HepG2 (cell line): Measurements from ENCODE around the gene RER1. TPM values are rescaled to one million over a fixed set of nuclear protein-coding genes. Genes with fewer than 3 reads are reported as not detected.

ENCODE experiments used
- HNRNPUL1 ChIP-seq: fragments of 200-400 bp; formaldehyde crosslinking; IDR thresholded peaks from 2 replicates; pipeline ENCODE4 v1.6.1; 2017; ENCODE audit warnings: low read depth, mild to moderate bottlenecking, low read length, moderate library complexity
- JUND ChIP-seq: sonication (generic); formaldehyde crosslinking; IDR thresholded peaks from 2 replicates; pipeline ENCODE4 v1.8.0; 2022; ENCODE audit warnings: mild to moderate bottlenecking, missing genetic modification reagents
- PHF5A ChIP-seq: IDR thresholded peaks from one replicate; pipeline ENCODE4 v1.6.1; 2018; ENCODE audit warnings: low read depth, missing genetic modification reagents; ENCODE audit not compliant: unreplicated experiment
- PRMT3 ChIP-seq: sonication (generic); formaldehyde crosslinking; IDR thresholded peaks from 2 replicates; pipeline ENCODE4 v1.8.1; 2022; ENCODE audit warnings: low read depth, mild to moderate bottlenecking, moderate library complexity, missing genetic modification reagents, borderline replicate concordance
- RARA ChIP-seq: IDR thresholded peaks from 2 replicates; pipeline ENCODE4 v1.6.1; 2016; ENCODE audit warnings: missing genetic modification reagents, missing compliant biosample characterization
- SIN3A ChIP-seq: IDR thresholded peaks from 2 replicates; pipeline ENCODE4 v1.6.1; 2011; ENCODE audit warnings: low read depth, mild to moderate bottlenecking, control low read depth, low read length, borderline replicate concordance
- U2AF2 ChIP-seq: fragments of 200-400 bp; formaldehyde crosslinking; IDR thresholded peaks from 2 replicates; pipeline ENCODE4 v1.6.1; 2017; ENCODE audit warnings: low read depth, mild to moderate bottlenecking, low read length
- ZBTB26 ChIP-seq: IDR thresholded peaks from 2 replicates; pipeline ENCODE4 v1.6.1; 2016; ENCODE audit warnings: missing compliant biosample characterization, missing genetic modification reagents, borderline replicate concordance
- ZBTB43 ChIP-seq: sonication (generic); formaldehyde crosslinking; conservative IDR thresholded peaks from 2 replicates; pipeline ENCODE4 v1.4.0; 2020; ENCODE audit warnings: missing genetic modification reagents
- ZBTB7B ChIP-seq: sonication (generic); formaldehyde crosslinking; IDR thresholded peaks from 2 replicates; pipeline ENCODE4 v1.4.0; 2020; ENCODE audit warnings: missing genetic modification reagents
- ZFP36L2 ChIP-seq: sonication (generic); formaldehyde crosslinking; IDR thresholded peaks from 2 replicates; pipeline ENCODE4 v1.4.0; 2020; ENCODE audit warnings: missing genetic modification reagents
- ZHX1 ChIP-seq: sonication (generic); formaldehyde crosslinking; IDR thresholded peaks from 2 replicates; pipeline ENCODE4 v1.8.1; 2022; ENCODE audit warnings: low read depth, mild to moderate bottlenecking, missing genetic modification reagents
- ZNF709 ChIP-seq: sonication (generic); formaldehyde crosslinking; IDR thresholded peaks from 2 replicates; pipeline ENCODE4 v1.5.0; 2020; ENCODE audit warnings: mild to moderate bottlenecking, missing genetic modification reagents
- ZNF749 ChIP-seq: sonication (generic); formaldehyde crosslinking; IDR thresholded peaks from 2 replicates; pipeline ENCODE4 v1.8.0; 2022; ENCODE audit warnings: mild to moderate bottlenecking, missing genetic modification reagents, moderate library complexity, borderline replicate concordance
- ZNF790 ChIP-seq: sonication (generic); formaldehyde crosslinking; IDR thresholded peaks from 2 replicates; pipeline ENCODE4 v1.8.0; 2022; ENCODE audit warnings: missing genetic modification reagents, mild to moderate bottlenecking, borderline replicate concordance
- ZNF850 ChIP-seq: sonication (generic); formaldehyde crosslinking; conservative IDR thresholded peaks from 2 replicates; pipeline ENCODE4 v1.9.0; 2021; ENCODE audit warnings: mild to moderate bottlenecking, missing genetic modification reagents
- ZXDC ChIP-seq: sonication (generic); formaldehyde crosslinking; IDR thresholded peaks from 2 replicates; pipeline ENCODE4 v1.5.0; 2020; ENCODE audit warnings: mild to moderate bottlenecking, missing genetic modification reagents
- polyA plus RNA-seq, 8 experiments: library from polyadenylated mRNA; depleted of rRNA in 3 of 8; stranded (reverse) in 7 of 8; unstranded in 1 of 8; fragments of >200 nt; fragmentation: Illumina TruSeq in 4 of 8; extraction: Trizol in 4 of 8; gene quantifications; 2 replicates each; pipeline versions ENCODE4 v1.2.1 to v1.2.3, GENCODE V29; 2011 to 2016; ENCODE audit warnings: low read depth in 4 of 8, missing spikeins in 1 of 8, mixed read lengths in 1 of 8; ENCODE audit not compliant: insufficient read depth in 1 of 8
- total RNA-seq, 5 experiments: library from RNA; depleted of rRNA; stranded (reverse); fragments of >200 nt; fragmentation: Illumina TruSeq; extraction: Trizol; gene quantifications; 2 replicates each; pipeline ENCODE4 v1.2.3, GENCODE V29; 2016; ENCODE audit warnings: low read depth in 1 of 5
- TF ChIP-seq, protein P1 (sequence below): sonication (generic); formaldehyde crosslinking; conservative IDR thresholded peaks from 2 replicates; pipeline ENCODE4 v1.8.0; 2022; ENCODE audit warnings: low read depth, missing genetic modification reagents

Gene RER1
- total and polyA plus RNA-seq, 2 of the 13 experiments (the other 11 are each of a cell fraction or from before 2014, with no cell fraction given) = 128 to 164 TPM

DNA sequence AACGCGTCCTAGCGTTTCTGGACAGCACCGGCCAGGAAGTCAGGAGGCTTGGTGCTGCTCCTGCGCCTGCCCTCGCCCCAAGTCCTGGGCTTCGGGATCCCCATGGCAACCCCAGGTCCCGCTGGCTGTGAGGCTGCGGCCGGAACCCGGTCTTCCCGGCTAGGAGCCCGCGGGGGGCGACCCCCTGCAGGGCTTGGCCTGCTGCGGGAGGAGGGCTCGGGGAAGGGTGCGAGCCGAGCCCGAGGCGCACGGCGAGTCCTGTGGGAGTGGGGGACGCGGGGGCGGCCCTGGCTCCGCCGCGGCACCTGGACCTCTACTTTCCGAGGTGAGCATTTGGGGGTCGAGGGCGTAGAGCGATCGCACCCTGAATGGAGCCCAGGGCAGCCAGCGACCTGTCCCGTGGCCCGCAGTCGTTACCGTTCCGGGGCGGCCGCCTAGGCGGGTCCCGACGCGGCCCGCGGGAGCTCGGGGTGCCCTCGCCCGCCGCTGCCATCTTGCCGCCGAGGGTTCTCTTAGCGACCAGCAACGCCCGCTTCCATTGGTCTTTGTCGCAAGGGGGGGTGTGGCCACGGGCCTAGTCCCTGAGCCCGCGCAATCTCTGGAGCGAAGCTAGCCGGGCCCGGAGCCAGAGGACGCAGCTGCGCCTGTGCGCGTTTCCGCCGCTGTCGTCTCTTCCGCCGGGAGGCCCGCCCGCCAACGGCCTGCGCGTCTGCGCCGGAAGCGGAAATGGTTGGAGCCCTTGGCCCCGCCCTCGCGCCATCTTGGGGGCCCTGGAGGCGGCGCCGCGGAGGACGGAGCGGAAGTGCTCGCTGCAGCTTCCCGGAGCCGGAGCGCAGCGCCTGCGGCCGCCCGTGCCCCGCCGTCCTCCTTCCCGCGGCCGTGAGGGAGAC lies at the start of gene RER1, which contains the start of gene MORN1 (continued):
- TF ChIP-seq ZXDC (no peak), ZFP36L2 (no peak), ZBTB7B (CRISPR knock-in tag) (no peak), SIN3A (peak; percentile 89; the same call in 1 of the 2 replicates), ZNF709 (peak; percentile 80; the same call in 1 of the 2 replicates), JUND (no peak), ZBTB26 (no peak; the same call in 1 of the 2 replicates), PRMT3 (CRISPR knock-in tag) (no peak), ZHX1 (CRISPR knock-in tag) (peak; percentile 59; the same call in 1 of the 2 replicates), RARA (CRISPR knock-in tag) (no peak), U2AF2 (no peak), PHF5A (CRISPR knock-in tag) (no peak), ZBTB43 (CRISPR knock-in tag) (no peak), HNRNPUL1 (no peak), ZNF850 (peak; percentile 83; the same call in 1 of the 2 replicates), ZNF790 (no peak), ZNF749 (CRISPR knock-in tag) (peak; percentile 91; the same call in 1 of the 2 replicates)
- TF ChIP-seq, protein P1, sequence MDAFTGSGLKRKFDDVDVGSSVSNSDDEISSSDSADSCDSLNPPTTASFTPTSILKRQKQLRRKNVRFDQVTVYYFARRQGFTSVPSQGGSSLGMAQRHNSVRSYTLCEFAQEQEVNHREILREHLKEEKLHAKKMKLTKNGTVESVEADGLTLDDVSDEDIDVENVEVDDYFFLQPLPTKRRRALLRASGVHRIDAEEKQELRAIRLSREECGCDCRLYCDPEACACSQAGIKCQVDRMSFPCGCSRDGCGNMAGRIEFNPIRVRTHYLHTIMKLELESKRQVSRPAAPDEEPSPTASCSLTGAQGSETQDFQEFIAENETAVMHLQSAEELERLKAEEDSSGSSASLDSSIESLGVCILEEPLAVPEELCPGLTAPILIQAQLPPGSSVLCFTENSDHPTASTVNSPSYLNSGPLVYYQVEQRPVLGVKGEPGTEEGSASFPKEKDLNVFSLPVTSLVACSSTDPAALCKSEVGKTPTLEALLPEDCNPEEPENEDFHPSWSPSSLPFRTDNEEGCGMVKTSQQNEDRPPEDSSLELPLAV = no peak
